Loucy (cell line): Measurements from ENCODE around the gene RANBP9.

Experiments
- EZH2phosphoT487 ChIP-seq: fragments of 200-600 bp; IDR thresholded peaks from 2 replicates; pipeline ENCODE4 v1.6.1; 2018; ENCODE audit warnings: antibody characterized with exemption, mild to moderate bottlenecking, moderate library complexity, borderline replicate concordance
- TF ChIP-seq, protein P1 (sequence below): fragments of 200-600 bp; sonication (generic); conservative IDR thresholded peaks from 2 replicates; pipeline ENCODE4 v1.5.1; 2014; ENCODE audit warnings: mild to moderate bottlenecking, antibody characterized with exemption, low read length

DNA sequence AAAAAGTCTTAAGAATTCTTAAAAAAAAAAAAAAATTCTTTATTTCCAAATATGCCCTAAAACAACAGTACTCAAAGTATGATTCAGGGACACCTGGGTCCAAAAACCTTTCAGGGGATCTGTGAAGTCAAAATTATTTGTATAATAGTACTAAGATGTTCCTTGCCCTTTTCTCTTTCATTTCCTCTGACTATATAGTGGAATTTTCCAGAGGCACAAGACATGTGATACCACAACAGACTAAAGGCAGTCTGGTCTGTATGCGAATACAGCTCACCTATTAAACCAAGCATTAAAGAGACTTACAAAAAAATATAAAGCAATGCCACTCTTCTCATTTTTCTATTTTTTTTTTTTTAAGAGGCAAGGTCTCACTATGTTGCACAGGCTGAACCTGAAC, 81.1 kb downstream of the RANBP9 start:
- TF ChIP-seq, protein P1, sequence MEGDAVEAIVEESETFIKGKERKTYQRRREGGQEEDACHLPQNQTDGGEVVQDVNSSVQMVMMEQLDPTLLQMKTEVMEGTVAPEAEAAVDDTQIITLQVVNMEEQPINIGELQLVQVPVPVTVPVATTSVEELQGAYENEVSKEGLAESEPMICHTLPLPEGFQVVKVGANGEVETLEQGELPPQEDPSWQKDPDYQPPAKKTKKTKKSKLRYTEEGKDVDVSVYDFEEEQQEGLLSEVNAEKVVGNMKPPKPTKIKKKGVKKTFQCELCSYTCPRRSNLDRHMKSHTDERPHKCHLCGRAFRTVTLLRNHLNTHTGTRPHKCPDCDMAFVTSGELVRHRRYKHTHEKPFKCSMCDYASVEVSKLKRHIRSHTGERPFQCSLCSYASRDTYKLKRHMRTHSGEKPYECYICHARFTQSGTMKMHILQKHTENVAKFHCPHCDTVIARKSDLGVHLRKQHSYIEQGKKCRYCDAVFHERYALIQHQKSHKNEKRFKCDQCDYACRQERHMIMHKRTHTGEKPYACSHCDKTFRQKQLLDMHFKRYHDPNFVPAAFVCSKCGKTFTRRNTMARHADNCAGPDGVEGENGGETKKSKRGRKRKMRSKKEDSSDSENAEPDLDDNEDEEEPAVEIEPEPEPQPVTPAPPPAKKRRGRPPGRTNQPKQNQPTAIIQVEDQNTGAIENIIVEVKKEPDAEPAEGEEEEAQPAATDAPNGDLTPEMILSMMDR, result no peak
- no peak for TF ChIP-seq EZH2phosphoT487
